HCT116 (cell line): ENCODE measurements around the gene LIX1.

Source experiments
- CBX3 ChIP-seq: IDR thresholded peaks from 2 replicates; pipeline ENCODE4 v1.6.1; 2012; ENCODE audit warnings: low read depth
- CTCF ChIP-seq, 3 experiments: fragments of 200-600 bp in 1 of 3; sonication (generic) in 1 of 3; IDR thresholded peaks in 2 of 3; conservative IDR thresholded peaks in 1 of 3; 2 replicates each; pipeline ENCODE4 v1.5.1; 2012 to 2017; ENCODE audit warnings: low read depth in 2 of 3, low read length in 2 of 3, antibody characterized with exemption in 1 of 3, borderline replicate concordance in 1 of 3, control low read depth in 1 of 3, mild to moderate bottlenecking in 1 of 3, mixed read lengths in 1 of 3, mixed run types in 1 of 3, moderate library complexity in 1 of 3; ENCODE audit not compliant: insufficient read depth in 1 of 3
- MAX ChIP-seq: IDR thresholded peaks from 2 replicates; pipeline ENCODE4 v1.6.1; 2012
- POLR2A ChIP-seq: IDR thresholded peaks from 2 replicates; pipeline ENCODE4 v1.7.0; 2011; ENCODE audit warnings: borderline replicate concordance; ENCODE audit not compliant: insufficient read depth, insufficient read length; ENCODE audit errors: extremely low read depth
- POLR2AphosphoS5 ChIP-seq: IDR thresholded peaks from 2 replicates; pipeline ENCODE4 v1.6.1; 2011; ENCODE audit warnings: mild to moderate bottlenecking, low read depth, low read length, moderate library complexity
- RAD21 ChIP-seq: IDR thresholded peaks from 2 replicates; pipeline ENCODE4 v1.6.1; 2012; ENCODE audit warnings: low read depth, mild to moderate bottlenecking
- REST ChIP-seq: IDR thresholded peaks from 2 replicates; pipeline ENCODE4 v1.6.1; 2012; ENCODE audit warnings: low read depth
- ZFX ChIP-seq: fragments of 450-650 bp; IDR thresholded peaks from 2 replicates; pipeline ENCODE4 v1.6.1; 2017

- TF ChIP-seq POLR2AphosphoS5, result no peak
- peak in 2 of 3 experiments; percentile 13 to 26; a peak in 2 of 6 replicates for TF ChIP-seq CTCF (IDR thresholded peaks at IDR 0.05 in 2 of 3, conservative IDR thresholded peaks at IDR 0.05 in 1 of 3; ENCODE audit: borderline replicate concordance in 1 of 3, insufficient read depth in 1 of 3, low read depth in 2 of 3, low read length in 2 of 3)
- no peak for TF ChIP-seq CBX3
- no peak for TF ChIP-seq POLR2A
- peak; percentile 59 for TF ChIP-seq RAD21
- no peak for TF ChIP-seq ZFX
- no peak for TF ChIP-seq REST
- TF ChIP-seq MAX, result no peak
Measured at GRCh38 chr5:97046270-97046982, 96.0 kb downstream of the LIX1 start.
